Central memory CD8-positive, alpha-beta T cell (primary cell): Measurements from ENCODE around the gene COPS7A.

Experiments
- ATAC-seq: fragments of 150-1000 bp; cut with Tn5 transposase; replicated peaks from 2 replicates; pipeline ENCODE4 v1.10.0; 2022; ENCODE audit warnings: mild to moderate bottlenecking, moderate FRiP score, moderate number of reproducible peaks; ENCODE audit not compliant: poor library complexity, severe bottlenecking; ENCODE audit errors: extremely low read depth
- DNase-seq, 2 donors: peaks; one replicate each; pipeline ENCODE4 v3.0.0; 2021; ENCODE audit warnings: low spot score in 2 of 2
- H3K27ac Mint-ChIP-seq: one replicate; pipeline ENCODE4 v1.8.0; 2022; ENCODE audit warnings: low read depth, mild to moderate bottlenecking, moderate library complexity, mixed read lengths
- H3K27me3 Mint-ChIP-seq: one replicate; pipeline ENCODE4 v1.8.0; 2022; ENCODE audit warnings: mixed read lengths
- H3K36me3 Mint-ChIP-seq: one replicate; pipeline ENCODE4 v1.8.0; 2022; ENCODE audit warnings: mild to moderate bottlenecking, moderate library complexity, mixed read lengths; ENCODE audit not compliant: insufficient read depth
- H3K4me1 Mint-ChIP-seq: one replicate; pipeline ENCODE4 v1.8.0; 2022; ENCODE audit warnings: mixed read lengths
- H3K4me3 Mint-ChIP-seq: one replicate; pipeline ENCODE4 v1.8.0; 2022; ENCODE audit warnings: mild to moderate bottlenecking, moderate library complexity, mixed read lengths
- H3K9me3 Mint-ChIP-seq: one replicate; pipeline ENCODE4 v1.8.0; 2022; ENCODE audit warnings: mixed read lengths

Gene COPS7A

GRCh38 chr12:6770094-6770493 lies 46.2 kb downstream of the COPS7A start:
- Mint-ChIP-seq H3K4me1 (peaks cover 69% of the 10 kb centered on the region), H3K36me3 (peaks cover 8% of the 10 kb centered on the region), H3K27ac (peak overlapping the region; percentile 63), H3K27me3 (peaks cover 8% of the 10 kb centered on the region), H3K9me3 (no peaks in the 10 kb centered on the region), H3K4me3 (no peak overlapping the region)
- DNase-seq (no peak), ATAC-seq (no peak)

DNA sequence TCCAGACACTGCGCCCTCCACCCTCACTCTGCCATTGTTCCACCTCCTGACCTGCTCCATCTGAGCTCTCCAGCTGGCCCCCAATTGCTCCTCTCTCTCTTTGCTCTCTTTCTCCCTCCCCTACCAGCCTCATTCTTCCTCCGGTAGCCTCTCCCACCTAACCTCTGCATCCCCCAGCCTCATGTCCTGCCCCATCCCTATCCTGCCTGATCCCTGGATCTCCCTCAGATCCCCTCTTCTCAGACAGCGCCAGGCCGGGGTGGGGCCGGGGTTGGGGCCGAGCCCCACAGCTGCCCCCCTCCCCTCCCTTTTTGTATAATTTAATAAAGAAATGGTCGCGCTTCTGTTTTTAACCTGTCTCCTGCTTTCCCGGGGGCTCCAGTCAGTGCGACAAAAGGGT lies 46.8 kb downstream of the COPS7A start:
- no peak overlapping the region for H3K4me3 Mint-ChIP-seq

DNA sequence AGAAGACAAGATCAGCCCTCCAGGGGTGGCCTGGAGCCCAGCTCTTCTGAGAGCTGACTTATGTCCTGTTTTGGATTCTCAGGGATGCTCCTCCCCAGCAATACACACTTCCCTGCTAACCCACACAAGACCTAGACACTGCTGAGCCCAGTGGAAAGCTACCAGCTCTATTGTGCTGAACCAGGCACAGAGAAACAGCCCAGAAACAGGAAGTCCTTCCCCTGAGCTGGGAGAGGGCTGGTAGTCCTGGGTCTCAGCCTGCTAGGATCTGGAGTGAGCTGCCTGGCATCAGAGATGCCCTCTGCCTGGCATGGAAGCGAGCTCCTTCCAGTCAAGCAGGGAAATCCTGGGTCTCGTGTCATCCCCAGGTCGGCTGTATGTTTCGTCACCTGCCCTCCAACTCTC lies 47.2 kb downstream of the COPS7A start:
- H3K36me3 Mint-ChIP-seq, result peaks cover 8% of the 10 kb centered on the region
- ATAC-seq, result no peak
- no peaks in the 10 kb centered on the region for H3K9me3 Mint-ChIP-seq
- no peak overlapping the region for H3K4me3 Mint-ChIP-seq
- H3K27me3 Mint-ChIP-seq, result no peaks in the 10 kb centered on the region
- DNase-seq, result no peak
- H3K27ac Mint-ChIP-seq, result peak overlapping the region; percentile 91
- peaks cover 72% of the 10 kb centered on the region for H3K4me1 Mint-ChIP-seq

More for the DNA sequence above, 46.8 kb downstream of the COPS7A start:
- Mint-ChIP-seq H3K27me3 (peaks cover 3% of the 10 kb centered on the region), H3K36me3 (peaks cover 8% of the 10 kb centered on the region), H3K27ac (peak overlapping the region; percentile 63), H3K9me3 (no peaks in the 10 kb centered on the region), H3K4me1 (peaks cover 69% of the 10 kb centered on the region)
- DNase-seq (no peak), ATAC-seq (no peak)

DNA sequence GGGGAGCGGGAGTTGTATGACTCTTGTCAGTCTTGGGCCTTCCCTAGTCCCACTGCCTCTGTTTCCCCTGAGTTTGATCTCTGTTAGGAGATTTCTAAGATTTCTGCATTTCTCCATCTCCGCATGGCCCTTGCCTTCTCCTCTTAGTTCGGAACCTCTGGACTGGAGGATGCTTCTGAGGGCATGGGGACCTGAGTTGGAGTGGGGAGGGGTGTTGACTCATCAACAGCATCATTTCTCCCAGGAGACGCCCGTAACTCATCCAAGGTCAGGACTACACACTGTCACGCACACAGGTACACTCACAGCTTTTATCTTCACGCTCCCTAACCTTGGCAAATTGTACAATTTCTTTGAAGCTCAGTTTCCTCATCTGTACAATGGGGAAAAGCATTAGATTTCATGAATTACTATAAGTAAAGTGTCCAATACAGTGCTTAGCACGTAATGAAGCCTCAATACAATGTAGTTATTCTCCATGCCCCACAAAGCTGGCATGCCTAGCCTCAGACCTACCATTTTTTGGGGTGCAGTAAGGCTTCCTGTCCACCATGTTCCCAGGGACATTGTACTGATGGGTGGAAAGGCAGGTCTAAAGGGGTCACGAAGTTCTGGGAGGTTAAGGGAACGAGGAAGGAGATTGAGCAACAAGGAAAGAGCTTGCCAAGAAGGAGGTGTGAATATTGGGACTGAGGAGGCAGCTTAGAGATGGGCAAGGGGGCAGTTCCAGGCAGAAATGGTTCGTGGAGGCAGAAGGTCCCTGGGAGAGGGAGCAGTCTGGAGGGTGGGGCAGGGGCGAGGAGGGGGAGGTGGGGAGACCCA lies 47.9 kb downstream of the COPS7A start:
- ATAC-seq (no peak), DNase-seq (no peak)
- Mint-ChIP-seq H3K4me1 (peaks cover 79% of the 10 kb centered on the region), H3K36me3 (peaks cover 10% of the 10 kb centered on the region), H3K9me3 (no peaks in the 10 kb centered on the region), H3K27ac (peak overlapping the region; percentile 91), H3K27me3 (no peaks in the 10 kb centered on the region), H3K4me3 (peak overlapping the region; percentile 86)

DNA sequence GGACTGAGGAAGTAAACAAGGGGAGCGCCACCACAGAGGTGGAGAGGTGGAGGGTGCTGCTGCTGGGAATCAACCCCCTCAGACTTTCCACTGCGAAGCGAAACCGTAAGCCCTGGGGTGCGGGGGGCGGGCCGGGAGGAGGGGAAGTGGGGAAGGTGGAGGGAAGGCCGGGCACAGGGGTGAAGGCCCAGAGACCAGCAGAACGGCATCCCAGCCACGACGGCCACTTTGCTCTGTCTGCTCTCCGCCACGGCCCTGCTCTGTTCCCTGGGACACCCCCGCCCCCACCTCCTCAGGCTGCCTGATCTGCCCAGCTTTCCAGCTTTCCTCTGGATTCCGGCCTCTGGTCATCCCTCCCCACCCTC lies 48.5 kb downstream of the COPS7A start, which contains the start of gene LAG3:
Gene LAG3 (plus strand): TSS at position 190 of the 365 bp plus-strand sequence. CDS start 333 bp downstream, outside the sequence.
- ATAC-seq, result no peak
- H3K4me3 Mint-ChIP-seq, result peak within 1 kb of the TSS; percentile 86
- peaks cover 74% of the 10 kb centered on the region for H3K4me1 Mint-ChIP-seq
- peak within 1 kb of the TSS; percentile 91 for H3K27ac Mint-ChIP-seq
- H3K36me3 Mint-ChIP-seq, result peaks cover 7% of the 10 kb centered on the region
- no peaks in the 10 kb centered on the region for H3K9me3 Mint-ChIP-seq
- DNase-seq, result no peak
- H3K27me3 Mint-ChIP-seq, result no peaks in the 10 kb centered on the region

DNA sequence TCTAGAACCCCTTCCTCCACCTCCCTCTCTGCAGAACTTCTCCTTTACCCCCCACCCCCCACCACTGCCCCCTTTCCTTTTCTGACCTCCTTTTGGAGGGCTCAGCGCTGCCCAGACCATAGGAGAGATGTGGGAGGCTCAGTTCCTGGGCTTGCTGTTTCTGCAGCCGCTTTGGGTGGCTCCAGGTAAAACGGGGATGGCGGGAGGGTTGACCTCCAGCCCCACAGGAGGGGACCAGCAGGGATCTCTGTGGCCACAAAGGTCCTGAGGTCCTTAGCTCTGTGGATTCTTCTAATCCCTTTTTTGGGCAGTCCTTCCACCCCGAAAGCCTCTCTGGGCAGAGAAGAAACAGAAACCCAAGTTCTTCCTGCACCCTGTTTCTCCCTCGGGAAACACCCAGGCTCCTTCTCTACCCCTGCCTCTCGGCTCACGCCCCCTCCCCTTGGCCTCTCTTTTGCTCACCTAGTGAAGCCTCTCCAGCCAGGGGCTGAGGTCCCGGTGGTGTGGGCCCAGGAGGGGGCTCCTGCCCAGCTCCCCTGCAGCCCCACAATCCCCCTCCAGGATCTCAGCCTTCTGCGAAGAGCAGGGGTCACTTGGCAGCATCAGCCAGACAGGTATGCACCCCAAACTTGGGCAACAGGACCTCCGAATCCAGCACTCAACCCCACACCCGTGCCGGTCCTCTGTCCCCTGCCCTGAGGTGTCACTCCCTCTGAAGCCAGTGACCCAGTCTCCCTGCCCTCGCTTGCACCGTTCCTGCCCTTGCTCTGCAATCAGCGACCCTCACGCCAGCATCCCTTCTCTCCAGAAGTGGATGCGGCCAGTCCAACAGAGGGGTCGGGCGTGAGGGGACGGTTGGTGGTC lies 49.1 kb downstream of the COPS7A start:
- Mint-ChIP-seq H3K4me1 (peaks cover 68% of the 10 kb centered on the region), H3K4me3 (peak overlapping the region; percentile 86), H3K27ac (peak overlapping the region; percentile 91), H3K9me3 (no peaks in the 10 kb centered on the region), H3K36me3 (peaks cover 7% of the 10 kb centered on the region), H3K27me3 (no peaks in the 10 kb centered on the region)
- DNase-seq, result no peak
- ATAC-seq, result no peak

- H3K9me3 Mint-ChIP-seq, result no peaks in the 10 kb centered on the region
- H3K36me3 Mint-ChIP-seq, result peaks cover 10% of the 10 kb centered on the region
- H3K27me3 Mint-ChIP-seq, result no peaks in the 10 kb centered on the region
- H3K4me1 Mint-ChIP-seq, result peaks cover 67% of the 10 kb centered on the region
- H3K27ac Mint-ChIP-seq, result peak overlapping the region; percentile 91
- ATAC-seq (no peak), DNase-seq (no peak)
- peak overlapping the region; percentile 86 for H3K4me3 Mint-ChIP-seq
Measured at GRCh38 chr12:6773590-6774351, 49.9 kb downstream of the COPS7A start.

DNA sequence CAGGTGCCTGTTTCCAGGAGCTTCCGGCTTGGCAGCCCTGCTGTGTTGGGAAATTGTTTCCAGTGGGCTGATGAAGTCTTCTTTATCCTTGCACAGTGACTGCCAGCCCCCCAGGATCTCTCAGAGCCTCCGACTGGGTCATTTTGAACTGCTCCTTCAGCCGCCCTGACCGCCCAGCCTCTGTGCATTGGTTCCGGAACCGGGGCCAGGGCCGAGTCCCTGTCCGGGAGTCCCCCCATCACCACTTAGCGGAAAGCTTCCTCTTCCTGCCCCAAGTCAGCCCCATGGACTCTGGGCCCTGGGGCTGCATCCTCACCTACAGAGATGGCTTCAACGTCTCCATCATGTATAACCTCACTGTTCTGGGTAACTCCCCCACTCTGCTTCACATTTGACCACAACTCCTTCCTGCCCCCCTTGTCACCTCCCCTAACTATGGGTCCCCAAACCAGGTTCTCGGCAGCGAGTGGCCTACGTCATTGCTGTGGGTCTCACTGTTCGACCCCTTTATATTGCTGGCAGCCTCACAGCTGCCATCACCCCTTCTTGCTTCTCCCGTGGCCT lies 50.7 kb downstream of the COPS7A start:
- H3K4me1 Mint-ChIP-seq, result peaks cover 65% of the 10 kb centered on the region

GRCh38 chr12:6775185-6776174 lies 51.6 kb downstream of the COPS7A start:
- Mint-ChIP-seq H3K27ac (peak overlapping the region; percentile 91), H3K9me3 (no peaks in the 10 kb centered on the region), H3K27me3 (no peaks in the 10 kb centered on the region), H3K4me1 (peaks cover 65% of the 10 kb centered on the region), H3K4me3 (peak overlapping the region; percentile 86), H3K36me3 (peaks cover 11% of the 10 kb centered on the region)
- DNase-seq, result no peak
- ATAC-seq, result no peak

More for the DNA sequence above, 50.7 kb downstream of the COPS7A start:
- Mint-ChIP-seq H3K4me3 (peak overlapping the region; percentile 86), H3K36me3 (peaks cover 11% of the 10 kb centered on the region), H3K27me3 (no peaks in the 10 kb centered on the region), H3K9me3 (no peaks in the 10 kb centered on the region), H3K27ac (peak overlapping the region; percentile 91)
- peak; percentile 82 for ATAC-seq
- DNase-seq, result peak; percentile 42 to 68

- no peak for DNase-seq
- peaks cover 48% of the 10 kb centered on the region for H3K4me1 Mint-ChIP-seq
- no peak overlapping the region for H3K27ac Mint-ChIP-seq
- peaks cover 9% of the 10 kb centered on the region for H3K36me3 Mint-ChIP-seq
- no peak for ATAC-seq
- no peak overlapping the region for H3K4me3 Mint-ChIP-seq
- H3K27me3 Mint-ChIP-seq, result no peaks in the 10 kb centered on the region
- H3K9me3 Mint-ChIP-seq, result no peaks in the 10 kb centered on the region
Measured at GRCh38 chr12:6777386-6777785, 53.5 kb downstream of the COPS7A start.

GRCh38 chr12:6778217-6778573 lies 54.3 kb downstream of the COPS7A start:
- Mint-ChIP-seq H3K27me3 (no peaks in the 10 kb centered on the region), H3K9me3 (no peaks in the 10 kb centered on the region), H3K36me3 (peaks cover 9% of the 10 kb centered on the region), H3K27ac (peak overlapping the region; percentile 87), H3K4me1 (peaks cover 45% of the 10 kb centered on the region), H3K4me3 (peak overlapping the region; percentile 75)
- ATAC-seq (no peak), DNase-seq (no peak)
